Trophoblast cell (in vitro differentiated cells and primary cell): ENCODE measurements around the gene FCF1.
"Not testable (repeated sequence)": the region's sequence is repeated elsewhere in the genome, so short reads cannot be mapped to it uniquely, and the experiment has no call there.

Experiments
- DNase-seq, 2 donors: peaks; one replicate each; pipeline ENCODE4 v3.0.0-alpha.2; 2016
- H2AFZ ChIP-seq: 2 replicates; pipeline ENCODE4 v1.6.1; 2013; ENCODE audit warnings: low read length, moderate library complexity, mild to moderate bottlenecking; ENCODE audit not compliant: insufficient read depth, poor library complexity
- H2AK5ac ChIP-seq: 2 replicates; pipeline ENCODE4 v1.6.1; 2013; ENCODE audit warnings: mild to moderate bottlenecking, low read length
- H2BK120ac ChIP-seq: 2 replicates; pipeline ENCODE4 v1.6.1; 2013; ENCODE audit warnings: low read length, mild to moderate bottlenecking, moderate library complexity; ENCODE audit not compliant: insufficient read depth, poor library complexity
- H2BK12ac ChIP-seq: 2 replicates; pipeline ENCODE4 v1.6.1; 2013; ENCODE audit warnings: mild to moderate bottlenecking, low read length, moderate library complexity
- H2BK5ac ChIP-seq: 2 replicates; pipeline ENCODE4 v1.6.1; 2013; ENCODE audit warnings: low read length, low read depth, moderate library complexity, mild to moderate bottlenecking; ENCODE audit not compliant: poor library complexity
- H3K14ac ChIP-seq: 2 replicates; pipeline ENCODE4 v1.6.1; 2013; ENCODE audit warnings: mild to moderate bottlenecking, low read length
- H3K18ac ChIP-seq: 2 replicates; pipeline ENCODE4 v1.6.1; 2013; ENCODE audit warnings: mild to moderate bottlenecking, low read length
- H3K23ac ChIP-seq: 2 replicates; pipeline ENCODE4 v1.6.1; 2013; ENCODE audit warnings: low read length
- H3K27ac ChIP-seq: 2 replicates; pipeline ENCODE4 v1.5.1; 2013; ENCODE audit warnings: low read depth, mild to moderate bottlenecking, inconsistent platforms, low read length, moderate library complexity
- H3K27me3 ChIP-seq: 2 replicates; pipeline ENCODE4 v1.6.1; 2013; ENCODE audit warnings: inconsistent platforms, mild to moderate bottlenecking, low read length, moderate library complexity; ENCODE audit not compliant: insufficient read depth
- H3K36me3 ChIP-seq, 2 experiments: 1 replicate in 1 of 2; 2 replicates in 1 of 2; pipeline ENCODE4 v1.6.1; 2013; ENCODE audit warnings: low read length in 2 of 2, mild to moderate bottlenecking in 2 of 2, moderate library complexity in 1 of 2; ENCODE audit not compliant: insufficient read depth in 2 of 2, control insufficient read depth in 1 of 2
- H3K4ac ChIP-seq: 2 replicates; pipeline ENCODE4 v1.6.1; 2013; ENCODE audit warnings: low read depth, mild to moderate bottlenecking, low read length, moderate library complexity
- H3K4me1 ChIP-seq, 2 experiments: 1 replicate in 1 of 2; 2 replicates in 1 of 2; pipeline ENCODE4 v1.6.1; 2013; ENCODE audit warnings: low read length in 2 of 2, mild to moderate bottlenecking in 2 of 2, moderate library complexity in 1 of 2; ENCODE audit not compliant: insufficient read depth in 2 of 2, control insufficient read depth in 1 of 2
- H3K4me2 ChIP-seq: 2 replicates; pipeline ENCODE4 v1.6.1; 2013; ENCODE audit warnings: inconsistent platforms, mild to moderate bottlenecking, low read length, moderate library complexity
- H3K4me3 ChIP-seq: 2 replicates; pipeline ENCODE4 v1.5.1; 2013; ENCODE audit warnings: mild to moderate bottlenecking, low read depth, low read length, inconsistent platforms
- H3K79me1 ChIP-seq: one replicate; pipeline ENCODE4 v1.6.1; 2013; ENCODE audit warnings: low read length
- H3K79me2 ChIP-seq: 2 replicates; pipeline ENCODE4 v1.6.1; 2013; ENCODE audit warnings: low read length, mild to moderate bottlenecking; ENCODE audit not compliant: control insufficient read depth, insufficient read depth, poor library complexity
- H3K9ac ChIP-seq: 2 replicates; pipeline ENCODE4 v1.6.1; 2013; ENCODE audit warnings: mild to moderate bottlenecking, low read length
- H3K9me3 ChIP-seq: 2 replicates; pipeline ENCODE4 v1.6.1; 2013; ENCODE audit warnings: low read depth, mild to moderate bottlenecking, control low read depth, inconsistent platforms, low read length; ENCODE audit not compliant: insufficient read depth
- H4K12ac ChIP-seq: 2 replicates; pipeline ENCODE4 v1.6.1; 2013; ENCODE audit warnings: low read depth, mild to moderate bottlenecking, low read length, moderate library complexity
- H4K8ac ChIP-seq: 2 replicates; pipeline ENCODE4 v1.6.1; 2013; ENCODE audit warnings: low read depth, mild to moderate bottlenecking, low read length, moderate library complexity
- H4K91ac ChIP-seq: one replicate; pipeline ENCODE4 v1.6.1; 2013; ENCODE audit warnings: low read depth, mild to moderate bottlenecking, low read length, moderate library complexity
- WGBS: extraction: QIAGEN DNeasy Blood & Tissue Kit; methylation state at CpG from one replicate; pipeline ENCODE4 v1.1.7; 2013; ENCODE audit warnings: missing lambda C conversion rate; ENCODE audit not compliant: insufficient read length, insufficient coverage; ENCODE audit errors: extremely low coverage; 5-methylcytosine and 5-hydroxymethylcytosine counted together

Gene FCF1

GRCh38 chr14:74754157-74754556, 41.2 kb downstream of the FCF1 start:
- Histone ChIP-seq H3K27ac (no peak overlapping the region), H4K12ac (no peak overlapping the region), H3K36me3 (no peaks in the 10 kb centered on the region), H3K9me3 (no peaks in the 10 kb centered on the region), H3K18ac (no peak overlapping the region), H2BK120ac (no peak overlapping the region), H3K4me1 (no peaks in the 10 kb centered on the region), H2BK12ac (no peak overlapping the region), H3K23ac (no peak overlapping the region), H2AK5ac (no peak overlapping the region), H3K79me1 (no peaks in the 10 kb centered on the region), H2AFZ (no peak overlapping the region), H3K9ac (no peak overlapping the region), H3K4me2 (no peak overlapping the region), H4K8ac (no peak overlapping the region), H3K27me3 (no peaks in the 10 kb centered on the region), H4K91ac (no peak overlapping the region), H3K79me2 (no peaks in the 10 kb centered on the region), H3K14ac (no peak overlapping the region), H3K4ac (no peak overlapping the region), H3K4me3 (no peak overlapping the region), H2BK5ac (no peak overlapping the region)
- no CpG with 5 or more reads among the region's 2 CpGs for WGBS
- DNase-seq: no peak

DNA sequence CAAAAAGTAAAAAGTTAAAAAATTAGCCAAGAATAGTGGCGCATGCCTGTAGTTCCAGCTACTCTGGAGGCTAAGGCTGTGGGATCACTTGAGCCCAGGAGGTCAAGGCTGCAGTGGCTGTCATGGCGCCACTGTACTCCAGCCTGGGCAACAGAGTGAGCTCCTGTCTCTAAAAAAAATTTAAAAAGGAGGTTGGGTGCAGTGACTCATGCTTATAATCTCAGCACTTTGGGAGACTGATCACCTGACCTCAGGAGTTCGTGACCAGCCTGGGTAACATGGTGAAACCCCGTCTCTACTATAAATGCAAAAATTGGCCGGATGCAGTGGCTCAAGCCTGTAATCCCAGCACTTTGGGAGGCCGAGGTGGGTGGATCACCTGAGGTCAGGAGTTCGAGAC, 42.0 kb downstream of the FCF1 start:
- H3K27ac ChIP-seq: no peak overlapping the region
- no CpG with 5 or more reads among the region's 7 CpGs for WGBS

GRCh38 chr14:74756326-74756725, 43.4 kb downstream of the FCF1 start:
- no peak overlapping the region for H2AK5ac ChIP-seq
- H3K79me1 ChIP-seq: no peaks in the 10 kb centered on the region
- no CpG with 5 or more reads among the region's 1 CpG for WGBS
- no peak overlapping the region for H3K4ac ChIP-seq
- H3K27ac ChIP-seq: no peak overlapping the region
- H3K18ac ChIP-seq: no peak overlapping the region
- no peaks in the 10 kb centered on the region for H3K9me3 ChIP-seq
- no peak for DNase-seq
- H2BK120ac ChIP-seq: no peak overlapping the region
- H3K23ac ChIP-seq: no peak overlapping the region
- no peak overlapping the region for H3K14ac ChIP-seq
- no peaks in the 10 kb centered on the region for H3K36me3 ChIP-seq
- H2BK5ac ChIP-seq: no peak overlapping the region
- no peak overlapping the region for H4K91ac ChIP-seq
- H3K79me2 ChIP-seq: no peaks in the 10 kb centered on the region
- no peak overlapping the region for H2BK12ac ChIP-seq
- no peak overlapping the region for H3K4me2 ChIP-seq
- H3K4me1 ChIP-seq: no peaks in the 10 kb centered on the region
- H3K4me3 ChIP-seq: no peak overlapping the region
- no peaks in the 10 kb centered on the region for H3K27me3 ChIP-seq
- no peak overlapping the region for H3K9ac ChIP-seq
- H2AFZ ChIP-seq: no peak overlapping the region
- no peak overlapping the region for H4K8ac ChIP-seq
- no peak overlapping the region for H4K12ac ChIP-seq

More for the DNA sequence above, 42.0 kb downstream of the FCF1 start:
- Histone ChIP-seq H2AK5ac (no peak overlapping the region), H3K4me1 (no peaks in the 10 kb centered on the region), H3K18ac (no peak overlapping the region), H4K8ac (no peak overlapping the region), H4K12ac (no peak overlapping the region), H2AFZ (no peak overlapping the region), H3K79me1 (no peaks in the 10 kb centered on the region), H3K4me2 (no peak overlapping the region), H4K91ac (no peak overlapping the region), H3K36me3 (no peaks in the 10 kb centered on the region), H2BK5ac (no peak overlapping the region), H3K79me2 (no peaks in the 10 kb centered on the region), H3K4me3 (no peak overlapping the region), H3K14ac (no peak overlapping the region), H3K4ac (no peak overlapping the region), H3K27me3 (no peaks in the 10 kb centered on the region), H2BK12ac (no peak overlapping the region), H3K23ac (no peak overlapping the region), H2BK120ac (no peak overlapping the region), H3K9me3 (no peaks in the 10 kb centered on the region), H3K9ac (no peak overlapping the region)
- DNase-seq: no peak

DNA sequence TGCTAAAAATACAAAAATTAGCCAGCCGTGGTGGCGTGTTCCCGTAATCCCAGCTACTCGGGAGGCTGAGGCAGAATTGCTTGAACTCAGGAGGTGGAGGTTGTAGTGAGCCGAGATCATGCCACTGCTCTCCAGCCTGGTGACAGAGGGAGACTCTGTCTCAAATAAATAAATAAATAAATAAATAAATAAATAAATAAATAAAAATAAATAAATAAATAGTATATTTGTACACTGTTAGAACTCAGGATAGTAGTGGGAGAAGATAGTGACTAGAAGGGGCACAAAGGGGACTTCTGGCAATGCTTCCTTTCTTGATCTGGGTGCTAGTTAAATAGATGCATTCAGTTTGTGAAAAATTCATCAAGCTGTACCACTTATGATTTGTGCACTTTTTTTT, 45.6 kb downstream of the FCF1 start:
- H2BK5ac ChIP-seq, H3K4me2 ChIP-seq, H3K18ac ChIP-seq, H3K27ac ChIP-seq, H3K36me3 ChIP-seq, H3K79me2 ChIP-seq, H4K12ac ChIP-seq, H3K4ac ChIP-seq, H2AK5ac ChIP-seq, H3K9me3 ChIP-seq, H3K14ac ChIP-seq, H3K4me1 ChIP-seq, H2BK120ac ChIP-seq, H3K4me3 ChIP-seq, H4K8ac ChIP-seq, H3K23ac ChIP-seq, H3K9ac ChIP-seq, H4K91ac ChIP-seq, H2BK12ac ChIP-seq, H3K79me1 ChIP-seq, H2AFZ ChIP-seq, H3K27me3 ChIP-seq, DNase-seq: not testable (repeated sequence)
- WGBS: no CpG with 5 or more reads among the region's 5 CpGs
